HUES48 (cell line): ENCODE measurements around the gene CTCF.

Source experiments
- H3K27ac ChIP-seq: one replicate; pipeline ENCODE4 v1.7.0; 2013; ENCODE audit warnings: low read depth, low read length, inconsistent platforms
- H3K27me3 ChIP-seq: 2 replicates; pipeline ENCODE4 v1.6.1; 2013; ENCODE audit warnings: mild to moderate bottlenecking, low read length; ENCODE audit not compliant: control insufficient read depth, insufficient read depth
- H3K36me3 ChIP-seq: 2 replicates; pipeline ENCODE4 v1.6.1; 2013; ENCODE audit warnings: low read length; ENCODE audit not compliant: control insufficient read depth, insufficient read depth
- H3K4me1 ChIP-seq: 2 replicates; pipeline ENCODE4 v1.6.1; 2013; ENCODE audit warnings: mild to moderate bottlenecking, low read length; ENCODE audit not compliant: control insufficient read depth, insufficient read depth
- H3K4me3 ChIP-seq: 2 replicates; pipeline ENCODE4 v1.5.1; 2013; ENCODE audit warnings: mild to moderate bottlenecking, low read depth, low read length
- H3K9ac ChIP-seq: 2 replicates; pipeline ENCODE4 v1.6.1; 2013; ENCODE audit warnings: mild to moderate bottlenecking, low read depth, low read length, moderate library complexity
- H3K9me3 ChIP-seq: 2 replicates; pipeline ENCODE4 v1.6.1; 2013; ENCODE audit warnings: low read length; ENCODE audit not compliant: control insufficient read depth, insufficient read depth

Gene CTCF

GRCh38 chr16:67605641-67606040, 43.3 kb downstream of the CTCF start:
- H3K36me3 ChIP-seq = peaks cover 2% of the 10 kb centered on the region; the same call in 1 of the 2 replicates
- H3K27me3 ChIP-seq = no peaks in the 10 kb centered on the region
- H3K9ac ChIP-seq = no peak overlapping the region
- no peak overlapping the region for H3K27ac ChIP-seq
- no peaks in the 10 kb centered on the region for H3K9me3 ChIP-seq
- no peak overlapping the region for H3K4me3 ChIP-seq
- H3K4me1 ChIP-seq = peaks cover 3% of the 10 kb centered on the region; the same call in 1 of the 2 replicates

DNA sequence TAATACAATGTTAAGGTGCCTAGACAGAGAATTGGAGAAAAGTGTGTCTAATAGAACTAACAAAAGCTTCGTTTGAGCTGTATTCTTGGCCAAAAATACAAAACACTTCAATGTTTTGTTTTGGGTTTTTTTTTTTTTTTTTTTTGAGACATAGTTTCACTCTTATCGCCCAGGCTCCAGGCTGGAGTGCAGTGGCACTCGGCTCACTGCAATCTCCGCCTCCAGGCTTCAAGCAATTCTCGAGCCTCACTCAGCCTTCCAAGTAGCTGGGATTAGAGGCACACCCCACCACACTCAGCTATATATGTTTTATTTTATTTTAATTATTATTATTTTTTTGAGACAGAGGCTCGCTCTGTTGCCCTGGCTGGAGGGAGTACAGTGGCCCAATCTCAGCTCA, 44.3 kb downstream of the CTCF start:
- Histone ChIP-seq H3K27ac (no peak overlapping the region), H3K9ac (no peak overlapping the region), H3K4me1 (no peaks in the 10 kb centered on the region), H3K4me3 (no peak overlapping the region), H3K27me3 (no peaks in the 10 kb centered on the region), H3K9me3 (no peaks in the 10 kb centered on the region), H3K36me3 (peaks cover 11% of the 10 kb centered on the region)

DNA sequence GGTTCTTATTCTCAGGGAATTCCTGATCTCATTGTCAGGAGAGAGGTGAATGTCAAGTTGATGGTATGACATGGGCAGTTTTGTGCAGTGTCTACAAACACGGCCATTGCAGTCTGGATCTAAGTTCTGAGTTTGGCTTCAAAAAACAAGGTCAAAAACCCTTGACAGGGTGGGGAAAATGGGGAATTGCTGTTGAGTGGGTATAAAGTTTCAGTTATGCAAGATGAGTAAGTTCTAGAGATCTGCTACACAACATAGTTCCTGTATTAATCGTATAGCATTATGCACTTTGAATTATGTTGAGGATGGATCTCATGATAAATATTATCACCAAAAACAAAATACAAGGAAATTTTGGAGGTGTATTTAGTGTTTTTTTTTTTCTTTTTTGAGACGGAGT, 46.0 kb downstream of the CTCF start:
- Histone ChIP-seq H3K9ac (no peak overlapping the region), H3K27me3 (no peaks in the 10 kb centered on the region), H3K9me3 (no peaks in the 10 kb centered on the region), H3K4me3 (no peak overlapping the region), H3K36me3 (peaks cover 28% of the 10 kb centered on the region), H3K27ac (no peak overlapping the region), H3K4me1 (no peaks in the 10 kb centered on the region)

DNA sequence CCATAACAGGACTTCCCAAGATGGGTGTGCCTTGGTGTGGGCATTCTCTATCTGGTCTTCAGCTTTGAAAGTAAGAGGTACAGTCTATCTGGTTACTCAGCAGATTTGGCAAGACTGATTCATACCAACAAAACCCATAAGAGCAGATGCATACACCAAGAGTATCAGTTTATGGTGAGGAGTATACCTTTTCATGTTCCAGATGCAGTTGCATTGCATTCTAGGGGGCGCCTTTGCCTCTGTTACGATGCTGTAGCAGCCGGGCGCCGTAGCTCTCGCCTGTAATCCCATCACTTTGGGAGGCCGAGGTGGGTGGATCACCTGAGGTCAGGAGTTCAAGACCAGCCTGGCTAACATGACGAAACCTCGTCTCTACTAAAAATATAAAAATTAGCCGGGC, 51.5 kb downstream of the CTCF start:
- no peaks in the 10 kb centered on the region for H3K9me3 ChIP-seq
- no peaks in the 10 kb centered on the region for H3K4me1 ChIP-seq
- no peak overlapping the region for H3K9ac ChIP-seq
- H3K27me3 ChIP-seq = no peaks in the 10 kb centered on the region
- no peak overlapping the region for H3K4me3 ChIP-seq
- no peak overlapping the region for H3K27ac ChIP-seq
- peaks cover 68% of the 10 kb centered on the region for H3K36me3 ChIP-seq

GRCh38 chr16:67628216-67628615, 65.9 kb downstream of the CTCF start:
- Histone ChIP-seq H3K9me3 (no peaks in the 10 kb centered on the region), H3K4me1 (no peaks in the 10 kb centered on the region), H3K27ac (no peak overlapping the region), H3K36me3 (peaks cover 81% of the 10 kb centered on the region), H3K9ac (no peak overlapping the region), H3K4me3 (no peak overlapping the region), H3K27me3 (no peaks in the 10 kb centered on the region)

GRCh38 chr16:67632415-67633172, 70.3 kb downstream of the CTCF start:
- Histone ChIP-seq H3K9me3 (no peaks in the 10 kb centered on the region), H3K27ac (no peak overlapping the region), H3K36me3 (peaks cover 76% of the 10 kb centered on the region), H3K4me3 (no peak overlapping the region), H3K4me1 (no peaks in the 10 kb centered on the region), H3K27me3 (no peaks in the 10 kb centered on the region), H3K9ac (no peak overlapping the region)

DNA sequence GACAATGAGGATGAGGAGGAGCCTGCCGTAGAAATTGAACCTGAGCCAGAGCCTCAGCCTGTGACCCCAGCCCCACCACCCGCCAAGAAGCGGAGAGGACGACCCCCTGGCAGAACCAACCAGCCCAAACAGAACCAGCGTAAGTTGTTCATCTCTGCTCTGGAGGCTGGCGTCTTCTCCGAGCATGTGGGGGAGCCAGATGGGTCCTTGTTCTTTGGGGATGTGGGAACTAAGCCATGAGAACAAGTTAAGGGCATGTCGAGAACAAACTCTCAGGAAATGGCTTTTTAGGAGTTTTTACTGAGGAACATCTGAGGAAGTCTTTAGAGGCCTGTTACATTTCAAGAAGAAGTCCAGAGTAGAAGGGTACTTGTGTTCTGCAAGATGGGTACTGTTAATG, 74.4 kb downstream of the CTCF start:
- Histone ChIP-seq H3K27ac (no peak overlapping the region), H3K27me3 (no peaks in the 10 kb centered on the region), H3K4me1 (no peaks in the 10 kb centered on the region), H3K4me3 (no peak overlapping the region), H3K9ac (no peak overlapping the region), H3K36me3 (peaks cover 63% of the 10 kb centered on the region), H3K9me3 (no peaks in the 10 kb centered on the region)

DNA sequence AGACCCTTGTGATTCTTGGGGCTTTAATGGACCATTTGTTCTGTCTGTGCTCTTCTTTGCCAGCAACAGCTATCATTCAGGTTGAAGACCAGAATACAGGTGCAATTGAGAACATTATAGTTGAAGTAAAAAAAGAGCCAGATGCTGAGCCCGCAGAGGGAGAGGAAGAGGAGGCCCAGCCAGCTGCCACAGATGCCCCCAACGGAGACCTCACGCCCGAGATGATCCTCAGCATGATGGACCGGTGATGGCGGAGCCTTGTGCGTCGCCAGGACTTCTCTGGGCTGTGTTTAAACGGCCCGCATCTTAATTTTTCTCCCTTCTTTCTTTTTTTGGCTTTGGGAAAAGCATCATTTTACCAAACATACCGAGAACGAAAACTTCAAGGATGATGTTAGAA, 75.3 kb downstream of the CTCF start:
- Histone ChIP-seq H3K27me3 (no peaks in the 10 kb centered on the region), H3K4me1 (no peaks in the 10 kb centered on the region), H3K36me3 (peaks cover 54% of the 10 kb centered on the region), H3K9me3 (no peaks in the 10 kb centered on the region), H3K4me3 (no peak overlapping the region), H3K27ac (no peak overlapping the region), H3K9ac (no peak overlapping the region)

DNA sequence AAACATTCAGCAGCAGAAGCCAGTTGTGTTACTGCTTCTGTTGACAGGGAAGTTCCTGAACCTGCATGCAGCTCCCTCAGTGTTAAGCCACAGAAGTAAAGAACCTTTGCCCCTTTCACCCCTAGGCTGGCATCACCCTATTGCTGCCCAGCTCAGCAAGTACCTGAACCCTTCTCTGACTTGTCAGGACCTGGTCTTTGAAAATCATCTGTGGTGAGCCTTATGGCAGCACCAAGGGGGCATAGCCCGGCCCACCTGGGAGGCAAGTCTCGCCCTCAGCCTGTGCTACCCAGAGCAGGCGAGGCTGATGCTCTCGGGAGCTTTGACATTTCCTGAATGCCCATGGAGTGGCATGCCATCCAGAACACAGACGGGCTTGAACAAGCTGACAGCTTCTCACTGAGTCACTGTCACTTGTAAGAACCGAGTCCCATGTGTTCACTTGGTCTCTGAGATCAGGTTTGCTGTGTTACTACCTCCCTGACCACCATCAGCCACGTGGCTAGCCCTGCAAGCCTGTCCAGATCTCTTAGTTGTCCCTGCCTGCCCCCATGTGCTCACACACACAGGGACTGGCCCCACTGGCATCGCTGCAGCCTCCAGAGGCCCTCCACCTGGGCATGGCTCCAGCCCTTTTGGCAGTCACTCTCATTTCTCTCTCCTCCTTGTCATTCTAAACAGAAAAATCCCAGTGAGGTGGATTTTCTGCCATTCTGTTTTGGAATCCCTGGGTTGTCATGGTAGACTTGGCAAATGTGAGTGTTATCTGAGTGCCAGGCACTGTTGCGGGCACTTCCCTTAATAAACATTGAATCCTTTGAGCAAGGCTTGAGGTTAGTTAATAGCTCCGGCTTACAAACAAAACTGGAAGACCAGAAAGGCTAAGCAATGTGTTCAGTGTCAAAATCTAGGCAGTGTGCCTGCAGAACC, 79.7 kb downstream of the CTCF start:
- no peaks in the 10 kb centered on the region for H3K9me3 ChIP-seq
- no peak overlapping the region for H3K27ac ChIP-seq
- peaks cover 3% of the 10 kb centered on the region; the same call in 1 of the 2 replicates for H3K4me1 ChIP-seq
- H3K4me3 ChIP-seq = no peak overlapping the region
- H3K36me3 ChIP-seq = peaks cover 26% of the 10 kb centered on the region
- H3K27me3 ChIP-seq = no peaks in the 10 kb centered on the region; the same call in 1 of the 2 replicates
- H3K9ac ChIP-seq = no peak overlapping the region

DNA sequence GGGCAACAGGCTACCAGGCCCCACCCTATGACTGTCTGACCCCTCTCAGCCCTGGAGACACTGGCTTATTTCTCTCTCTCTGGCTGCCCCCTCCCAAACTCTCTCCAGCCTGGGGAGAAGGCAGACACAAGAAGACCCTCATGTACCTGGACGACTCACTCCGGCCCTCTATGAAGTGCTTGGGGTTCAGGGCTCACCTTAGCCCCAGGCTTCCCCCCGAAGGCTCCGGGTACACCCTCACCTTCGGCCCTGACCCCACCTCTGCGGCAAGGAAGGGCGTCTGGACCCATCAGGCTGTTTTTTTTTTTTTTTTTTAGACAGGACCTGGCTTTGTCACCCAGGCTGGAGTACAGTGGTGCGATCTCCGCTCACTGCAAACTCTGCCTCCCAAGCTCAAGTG, 81.7 kb downstream of the CTCF start:
- no peak overlapping the region for H3K9ac ChIP-seq
- no peak overlapping the region for H3K27ac ChIP-seq
- H3K9me3 ChIP-seq = no peaks in the 10 kb centered on the region
- no peaks in the 10 kb centered on the region; the same call in 1 of the 2 replicates for H3K27me3 ChIP-seq
- H3K4me3 ChIP-seq = no peak overlapping the region
- H3K36me3 ChIP-seq = peaks cover 8% of the 10 kb centered on the region
- peaks cover 3% of the 10 kb centered on the region; the same call in 1 of the 2 replicates for H3K4me1 ChIP-seq
